Measurements from ENCODE around the gene ZNF19.

DNA sequence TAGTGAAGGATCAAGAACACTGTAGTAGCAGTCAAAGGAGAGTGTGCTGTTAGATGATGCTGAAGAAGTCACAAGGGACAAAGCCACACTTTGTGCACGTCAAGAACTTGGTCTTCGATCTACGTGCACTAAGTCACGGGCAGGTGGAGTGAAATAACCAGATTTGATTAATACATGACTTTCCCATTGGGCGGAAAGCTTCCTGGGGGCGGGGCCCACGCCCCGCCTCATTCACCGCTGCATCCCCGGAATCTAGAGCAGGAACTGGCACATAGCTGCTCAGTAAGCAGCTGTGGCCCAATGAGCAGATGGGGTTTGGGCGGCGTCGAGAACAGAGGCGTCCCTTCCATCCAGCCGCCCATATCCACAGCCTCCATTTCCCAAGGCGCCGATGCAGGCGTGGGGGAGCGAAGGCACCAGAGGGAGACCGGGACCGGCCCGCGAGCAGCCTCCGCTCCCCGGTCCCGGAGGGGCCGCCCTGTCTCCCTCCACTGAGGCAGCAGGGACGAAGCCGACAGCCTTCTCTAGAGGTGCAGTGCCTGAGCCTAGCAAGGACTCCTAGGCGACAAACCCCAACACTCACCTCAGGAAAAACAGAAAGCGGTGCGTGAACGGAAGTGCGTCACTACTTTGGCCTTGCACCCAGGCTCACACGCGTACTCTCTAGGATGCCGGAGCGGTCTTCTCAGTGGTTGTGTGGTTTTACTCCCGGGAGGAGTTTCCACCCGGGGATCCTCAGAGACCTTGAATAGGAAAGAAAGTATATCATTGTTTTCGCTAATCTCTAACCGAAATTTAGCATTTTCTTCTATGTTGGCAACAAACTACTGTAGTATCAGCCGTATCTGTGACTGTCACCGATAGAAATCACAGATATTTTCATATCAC is 4.9 kb downstream of the ZNF19 start:
- TF ChIP-seq, protein P1, sequence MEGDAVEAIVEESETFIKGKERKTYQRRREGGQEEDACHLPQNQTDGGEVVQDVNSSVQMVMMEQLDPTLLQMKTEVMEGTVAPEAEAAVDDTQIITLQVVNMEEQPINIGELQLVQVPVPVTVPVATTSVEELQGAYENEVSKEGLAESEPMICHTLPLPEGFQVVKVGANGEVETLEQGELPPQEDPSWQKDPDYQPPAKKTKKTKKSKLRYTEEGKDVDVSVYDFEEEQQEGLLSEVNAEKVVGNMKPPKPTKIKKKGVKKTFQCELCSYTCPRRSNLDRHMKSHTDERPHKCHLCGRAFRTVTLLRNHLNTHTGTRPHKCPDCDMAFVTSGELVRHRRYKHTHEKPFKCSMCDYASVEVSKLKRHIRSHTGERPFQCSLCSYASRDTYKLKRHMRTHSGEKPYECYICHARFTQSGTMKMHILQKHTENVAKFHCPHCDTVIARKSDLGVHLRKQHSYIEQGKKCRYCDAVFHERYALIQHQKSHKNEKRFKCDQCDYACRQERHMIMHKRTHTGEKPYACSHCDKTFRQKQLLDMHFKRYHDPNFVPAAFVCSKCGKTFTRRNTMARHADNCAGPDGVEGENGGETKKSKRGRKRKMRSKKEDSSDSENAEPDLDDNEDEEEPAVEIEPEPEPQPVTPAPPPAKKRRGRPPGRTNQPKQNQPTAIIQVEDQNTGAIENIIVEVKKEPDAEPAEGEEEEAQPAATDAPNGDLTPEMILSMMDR (IDR thresholded peaks at IDR 0.05), result no peak
- TF ChIP-seq POLR2AphosphoS5 (IDR thresholded peaks at IDR 0.05; ENCODE audit: insufficient read depth in 1 of 2, low read depth in 1 of 2), result peak; percentile 90 to 94

Measured in vagina (tissue), 2 donors.